Measurements from ENCODE around the gene STAT3.
"Not testable (repeated sequence)": the region's sequence is repeated elsewhere in the genome, so short reads cannot be mapped to it uniquely, and the experiment has no call there.

The STAT3 gene

GRCh38 chr17:42338427-42338985 lies 49.7 kb downstream of the STAT3 start:
- no peak for FAIRE-seq
- DNase-seq (ENCODE audit: insufficient read length): no peak
- TF ChIP-seq POLR2A (IDR thresholded peaks at IDR 0.05; ENCODE audit: low read depth, low read length): no peak

DNA sequence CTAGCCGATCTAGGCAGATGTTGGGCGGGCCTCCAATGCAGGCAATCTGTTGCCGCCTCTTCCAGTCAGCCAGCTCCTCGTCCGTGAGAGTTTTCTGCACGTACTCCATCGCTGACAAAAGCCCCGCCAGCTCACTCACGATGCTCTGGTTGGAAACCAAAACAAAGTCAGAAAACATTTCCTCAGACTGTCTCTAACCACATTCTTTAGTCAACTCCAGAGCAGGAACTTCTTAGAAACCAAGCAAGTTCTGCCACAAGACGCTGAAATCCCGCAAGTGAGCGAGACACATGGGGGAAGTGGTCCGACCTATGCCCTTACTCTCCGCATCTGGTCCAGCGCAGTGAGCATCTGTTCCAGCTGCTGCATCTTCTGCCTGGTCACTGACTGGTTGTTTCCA lies 50.8 kb downstream of the STAT3 start:
- DNase-seq (ENCODE audit: insufficient read length) (no peak), FAIRE-seq (no peak)
- TF ChIP-seq TAF1 (IDR thresholded peaks at IDR 0.05; ENCODE audit: borderline replicate concordance, low read depth, low read length) (no peak), POLR2A (IDR thresholded peaks at IDR 0.05; ENCODE audit: low read depth, low read length) (no peak), POLR2AphosphoS5 (IDR thresholded peaks at IDR 0.05; ENCODE audit: low read depth, low read length) (no peak)

- DNase-seq (ENCODE audit: insufficient read length): no peak
- FAIRE-seq: no peak
- no peak for TF ChIP-seq TAF1 (IDR thresholded peaks at IDR 0.05; ENCODE audit: borderline replicate concordance, low read depth, low read length)
- TF ChIP-seq POLR2A (IDR thresholded peaks at IDR 0.05; ENCODE audit: low read depth, low read length): no peak
- TF ChIP-seq POLR2AphosphoS5 (IDR thresholded peaks at IDR 0.05; ENCODE audit: low read depth, low read length): no peak
Measured at GRCh38 chr17:42334677-42335076, 53.6 kb downstream of the STAT3 start.

DNA sequence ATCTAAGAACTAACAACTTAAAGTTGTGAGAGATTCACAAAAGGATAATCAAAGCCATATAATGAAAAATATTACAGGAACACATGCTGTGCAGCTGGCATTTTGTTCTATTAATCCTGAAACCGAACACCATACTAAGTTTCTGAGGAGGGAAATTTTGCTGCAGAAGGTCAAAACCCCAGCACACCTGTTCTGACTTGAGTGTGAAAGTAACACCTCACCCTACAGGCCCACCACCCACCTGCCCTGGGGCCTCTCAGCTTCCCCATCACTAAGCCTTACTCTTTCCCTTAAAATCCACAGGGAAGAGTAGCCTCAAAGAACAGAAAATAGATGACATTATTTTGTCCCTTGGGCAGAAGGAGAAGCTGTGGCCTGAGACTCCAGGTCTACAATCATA lies 55.2 kb downstream of the STAT3 start:
- no peak for TF ChIP-seq POLR2A (IDR thresholded peaks at IDR 0.05; ENCODE audit: low read depth, low read length)
- no peak for TF ChIP-seq POLR2AphosphoS5 (IDR thresholded peaks at IDR 0.05; ENCODE audit: low read depth, low read length)
- TF ChIP-seq TAF1 (IDR thresholded peaks at IDR 0.05; ENCODE audit: borderline replicate concordance, low read depth, low read length): no peak
- FAIRE-seq (peak; percentile 5), DNase-seq (ENCODE audit: insufficient read length) (no peak)

DNA sequence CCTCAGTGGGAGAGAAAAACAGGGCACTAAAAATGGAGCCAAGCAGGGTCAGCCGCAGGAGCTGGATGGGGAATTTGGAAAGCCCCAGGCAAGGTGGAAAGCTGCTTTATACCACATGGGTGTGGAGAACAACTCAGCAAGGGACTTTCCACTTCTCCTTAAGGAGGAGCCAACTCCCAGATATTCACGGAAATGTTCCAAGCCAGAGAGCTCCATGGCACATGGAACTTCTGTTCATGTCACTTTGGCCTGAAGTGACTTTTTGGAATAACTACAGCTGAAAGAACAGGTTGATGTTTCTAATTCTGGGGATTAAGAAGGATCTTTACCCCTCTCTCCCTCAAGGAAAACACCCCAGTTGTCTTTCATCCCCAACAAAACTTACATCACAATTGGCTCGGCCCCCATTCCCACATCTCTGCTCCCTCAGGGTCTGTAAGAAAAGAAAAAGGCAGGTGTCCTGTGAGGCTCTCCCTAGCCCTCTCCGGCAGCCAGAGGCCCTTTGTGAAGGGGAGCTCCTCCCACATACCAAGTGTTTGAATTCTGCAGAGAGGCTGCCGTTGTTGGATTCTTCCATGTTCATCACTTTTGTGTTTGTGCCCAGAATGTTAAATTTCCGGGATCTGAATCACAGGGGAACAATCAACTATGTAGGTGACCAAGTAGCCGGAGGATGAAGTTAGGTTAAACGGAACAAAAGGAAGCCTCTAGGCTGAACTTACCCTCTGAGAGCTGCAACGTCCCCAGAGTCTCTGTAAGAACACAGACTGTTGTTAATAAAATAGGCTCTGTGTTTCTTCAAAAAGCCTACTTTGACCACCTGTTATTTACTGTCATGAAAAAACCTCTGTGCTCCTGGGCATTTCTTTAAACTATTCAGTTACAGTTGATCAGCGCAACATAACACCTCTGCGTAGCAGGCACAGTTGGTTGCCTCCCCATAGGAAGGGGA lies 58.9 kb downstream of the STAT3 start:
- TF ChIP-seq POLR2A (IDR thresholded peaks at IDR 0.05; ENCODE audit: low read depth, low read length): no peak
- TF ChIP-seq POLR2AphosphoS5 (IDR thresholded peaks at IDR 0.05; ENCODE audit: low read depth, low read length): no peak
- no peak for TF ChIP-seq TAF1 (IDR thresholded peaks at IDR 0.05; ENCODE audit: borderline replicate concordance, low read depth, low read length)
- no peak for DNase-seq (ENCODE audit: insufficient read length)
- FAIRE-seq: no peak

- DNase-seq (ENCODE audit: insufficient read length) (no peak), FAIRE-seq (no peak)
Measured at GRCh38 chr17:42325026-42325425, 63.2 kb downstream of the STAT3 start.

DNA sequence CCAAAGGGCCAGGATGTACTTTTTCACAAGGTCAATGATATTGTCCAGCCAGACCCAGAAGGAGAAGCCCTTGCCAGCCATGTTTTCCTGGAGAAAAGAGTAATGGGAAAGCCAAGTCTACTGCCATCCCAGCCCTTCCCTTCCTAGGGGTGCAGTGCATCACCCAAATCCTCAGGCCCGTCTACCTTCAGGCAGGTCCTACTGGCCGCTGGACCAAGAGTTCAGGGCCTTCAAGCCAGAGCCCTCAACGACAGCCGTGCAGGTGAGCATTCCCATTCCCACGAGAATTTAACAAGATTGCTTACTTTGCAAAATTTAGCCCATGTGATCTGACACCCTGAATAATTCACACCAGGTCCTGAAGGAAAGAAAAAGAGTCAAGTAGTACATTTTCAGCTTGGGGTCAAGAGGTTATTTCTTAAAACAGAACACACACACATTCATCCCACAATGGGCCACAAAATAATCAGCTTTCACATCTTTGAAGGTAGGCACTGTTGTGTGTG lies 64.9 kb downstream of the STAT3 start:
- no peak for DNase-seq (ENCODE audit: insufficient read length)
- FAIRE-seq: no peak
- TF ChIP-seq POLR2AphosphoS5 (IDR thresholded peaks at IDR 0.05; ENCODE audit: low read depth, low read length): no peak
- no peak for TF ChIP-seq TAF1 (IDR thresholded peaks at IDR 0.05; ENCODE audit: borderline replicate concordance, low read depth, low read length)
- no peak for TF ChIP-seq POLR2A (IDR thresholded peaks at IDR 0.05; ENCODE audit: low read depth, low read length)

More at GRCh38 chr17:42325026-42325425, 63.2 kb downstream of the STAT3 start:
- no peak for TF ChIP-seq POLR2AphosphoS5 (IDR thresholded peaks at IDR 0.05; ENCODE audit: low read depth, low read length)

DNA sequence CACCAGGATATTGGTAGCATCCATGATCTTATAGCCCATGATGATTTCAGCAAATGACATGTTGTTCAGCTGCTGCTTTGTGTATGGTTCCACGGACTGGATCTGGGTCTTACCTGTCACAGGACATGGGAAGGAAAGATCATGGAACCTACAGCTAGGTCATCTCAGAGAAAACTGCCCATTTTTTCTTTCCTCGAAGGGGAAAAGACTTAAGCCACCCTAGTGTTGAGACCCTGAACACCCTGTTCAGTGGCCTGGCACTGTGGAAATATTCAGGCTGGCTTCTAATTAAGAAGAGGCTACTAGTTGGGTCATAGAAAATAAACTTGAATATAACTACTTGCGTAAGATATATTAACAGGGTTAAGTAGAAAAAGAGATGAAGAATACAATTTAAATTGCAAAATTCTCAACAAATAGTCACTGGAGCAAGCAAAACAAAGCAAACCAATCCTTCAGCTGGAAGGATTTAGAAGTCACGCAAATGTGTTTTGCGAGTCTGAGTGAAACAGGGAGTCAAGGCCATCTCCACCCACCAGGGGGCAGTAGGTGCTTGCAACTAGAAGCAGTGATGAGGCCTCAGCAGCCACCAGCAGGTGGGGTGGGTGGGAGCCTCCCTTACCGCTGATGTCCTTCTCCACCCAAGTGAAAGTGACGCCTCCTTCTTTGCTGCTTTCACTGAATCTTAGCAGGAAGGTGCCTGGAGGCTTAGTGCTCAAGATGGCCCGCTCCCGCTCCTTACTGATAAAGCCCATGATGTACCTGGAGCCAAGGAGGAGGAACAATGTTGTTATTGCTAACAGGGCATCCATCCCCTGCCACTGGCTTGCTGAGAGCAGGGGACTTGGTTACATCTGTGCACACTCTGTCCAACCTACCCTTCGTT lies 65.6 kb downstream of the STAT3 start:
- TF ChIP-seq POLR2A (IDR thresholded peaks at IDR 0.05; ENCODE audit: low read depth, low read length): no peak
- no peak for TF ChIP-seq POLR2AphosphoS5 (IDR thresholded peaks at IDR 0.05; ENCODE audit: low read depth, low read length)
- TF ChIP-seq TAF1 (IDR thresholded peaks at IDR 0.05; ENCODE audit: borderline replicate concordance, low read depth, low read length): no peak
- FAIRE-seq (peak; percentile 82), DNase-seq (ENCODE audit: insufficient read length) (peak; percentile 83)

DNA sequence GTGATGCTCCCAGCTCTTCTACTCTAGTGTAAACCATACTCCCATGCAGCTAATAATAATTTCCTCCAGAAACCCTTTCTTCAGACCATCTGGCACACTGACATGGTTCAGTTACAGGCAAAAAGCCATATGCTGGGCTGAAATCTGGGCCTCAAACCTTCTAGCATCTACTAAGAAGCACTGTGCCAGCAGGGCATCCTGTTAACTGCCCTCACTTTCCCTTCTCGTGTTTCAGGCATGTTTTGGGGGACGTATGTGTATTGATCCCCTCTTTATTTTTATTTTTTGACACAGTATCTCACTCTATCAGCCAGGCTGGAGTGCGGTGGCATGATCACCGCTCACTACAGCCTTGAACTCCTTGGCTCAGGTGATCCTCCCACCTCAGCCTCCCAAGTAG lies 66.7 kb downstream of the STAT3 start:
- FAIRE-seq: no peak

DNA sequence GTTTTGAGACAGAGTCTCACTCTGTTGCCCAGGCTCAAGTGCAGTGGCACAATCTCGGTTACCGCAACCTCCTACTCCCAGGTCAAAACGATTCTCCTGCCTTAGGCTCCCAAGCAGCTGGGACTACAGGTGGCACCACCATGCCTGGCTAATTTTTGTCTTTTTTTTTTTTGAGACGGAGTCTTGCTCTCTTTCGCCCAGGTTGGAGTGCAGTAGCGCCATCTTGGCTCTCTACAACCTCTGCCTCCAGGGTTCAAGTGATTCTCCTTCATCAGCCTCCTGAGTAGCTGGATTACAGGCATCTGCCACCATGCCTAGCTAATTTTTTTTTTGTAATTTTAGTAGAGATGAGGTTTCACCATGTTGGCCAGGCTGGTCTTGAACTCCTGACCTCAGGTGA lies 70.3 kb downstream of the STAT3 start:
- not testable (repeated sequence) for FAIRE-seq; DNase-seq (ENCODE audit: insufficient read length)

More for the DNA sequence above, 66.7 kb downstream of the STAT3 start:
- no peak for DNase-seq (ENCODE audit: insufficient read length)
- TF ChIP-seq POLR2AphosphoS5 (IDR thresholded peaks at IDR 0.05; ENCODE audit: low read depth, low read length): no peak
- no peak for TF ChIP-seq TAF1 (IDR thresholded peaks at IDR 0.05; ENCODE audit: borderline replicate concordance, low read depth, low read length)
- TF ChIP-seq POLR2A (IDR thresholded peaks at IDR 0.05; ENCODE audit: low read depth, low read length): no peak

DNA sequence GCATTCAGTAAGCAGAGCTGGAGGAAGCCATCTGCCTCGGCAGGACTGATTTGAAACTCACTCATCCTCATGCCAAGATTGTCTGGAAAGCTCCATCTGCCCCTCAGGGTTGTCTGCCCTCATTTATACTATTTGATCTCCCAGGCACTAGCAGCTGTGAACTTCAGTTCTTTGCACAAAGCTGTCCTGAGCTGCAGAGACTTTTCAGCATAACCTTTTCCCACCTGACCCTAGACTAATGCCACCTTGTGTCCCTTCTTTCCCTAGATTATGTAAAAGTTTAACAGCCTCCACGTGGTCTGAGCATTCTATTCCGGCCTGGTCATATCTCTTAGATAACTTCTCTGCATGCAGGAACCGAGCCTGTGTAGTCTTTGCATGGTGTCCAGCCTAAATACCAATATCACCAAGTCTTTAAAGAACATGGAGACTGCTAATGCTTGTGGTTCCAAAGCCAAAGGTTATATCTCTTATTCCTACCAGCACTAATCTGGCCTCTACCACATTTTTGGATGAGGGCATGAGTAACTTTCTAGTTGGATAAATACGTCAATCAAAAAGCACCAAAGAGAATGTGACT lies 70.9 kb downstream of the STAT3 start:
- no peak for FAIRE-seq
- TF ChIP-seq POLR2A (IDR thresholded peaks at IDR 0.05; ENCODE audit: low read depth, low read length) (no peak), TAF1 (IDR thresholded peaks at IDR 0.05; ENCODE audit: borderline replicate concordance, low read depth, low read length) (no peak), POLR2AphosphoS5 (IDR thresholded peaks at IDR 0.05; ENCODE audit: low read depth, low read length) (no peak)

More for the DNA sequence above, 70.9 kb downstream of the STAT3 start:
- no peak for DNase-seq (ENCODE audit: insufficient read length)
